A204.1 (cell line): ENCODE results near the gene ANAPC15.
"Not testable (repeated sequence)": the region's sequence is repeated elsewhere in the genome, so short reads cannot be mapped to it uniquely, and the experiment has no call there.

Experiments used
- FAIRE-seq: peaks from 2 replicates; lab custom pipeline; 2012; peaks lifted over from hg19 to GRCh38; lab: Jason Lieb, UNC

The ANAPC15 gene

GRCh38 chr11:72112143-72112977 lies at the start of gene ANAPC15:
Gene ANAPC15 (minus strand): TSS chr11:72112695. CDS start chr11:72111276, 1,419 bp downstream.
- FAIRE-seq: peak; percentile 99

GRCh38 chr11:72160319-72160718 lies 47.8 kb upstream of the ANAPC15 start:
- FAIRE-seq: no peak

- no peak for FAIRE-seq
Observed at GRCh38 chr11:72157131-72157530, 44.6 kb upstream of the ANAPC15 start.

- no peak for FAIRE-seq
Observed at GRCh38 chr11:72155751-72156150, 43.3 kb upstream of the ANAPC15 start.

GRCh38 chr11:72154816-72155215 lies 42.3 kb upstream of the ANAPC15 start:
- no peak for FAIRE-seq

- not testable (repeated sequence) for FAIRE-seq
Observed at GRCh38 chr11:72153874-72154273, 41.4 kb upstream of the ANAPC15 start.

- no peak for FAIRE-seq
Observed at GRCh38 chr11:72150882-72151281, 38.4 kb upstream of the ANAPC15 start.

- no peak for FAIRE-seq
Observed at GRCh38 chr11:72146625-72147024, 34.1 kb upstream of the ANAPC15 start.

- no peak for FAIRE-seq
Observed at GRCh38 chr11:72144807-72145565, 32.5 kb upstream of the ANAPC15 start.

GRCh38 chr11:72142543-72142942 lies 30.0 kb upstream of the ANAPC15 start:
- FAIRE-seq: not testable (repeated sequence)

- FAIRE-seq: not testable (repeated sequence)
Observed at GRCh38 chr11:72142086-72142485, 29.6 kb upstream of the ANAPC15 start.

- no peak for FAIRE-seq
Observed at GRCh38 chr11:72141066-72141465, 28.6 kb upstream of the ANAPC15 start.

- FAIRE-seq: no peak
Observed at GRCh38 chr11:72140661-72141060, 28.2 kb upstream of the ANAPC15 start.

GRCh38 chr11:72139500-72139899 lies 27.0 kb upstream of the ANAPC15 start:
- FAIRE-seq: no peak

- FAIRE-seq: no peak
Observed at GRCh38 chr11:72138821-72139390, 26.4 kb upstream of the ANAPC15 start.

GRCh38 chr11:72136684-72137262 lies 24.3 kb upstream of the ANAPC15 start:
- no peak for FAIRE-seq

- FAIRE-seq: no peak
Observed at GRCh38 chr11:72135891-72136683, 23.6 kb upstream of the ANAPC15 start.

- not testable (repeated sequence) for FAIRE-seq
Observed at GRCh38 chr11:72135473-72135872, 23.0 kb upstream of the ANAPC15 start, which contains the start of gene FOLR3. Gene FOLR3 (plus strand): TSS chr11:72135725. CDS start chr11:72135953, 228 bp downstream.

- no peak for FAIRE-seq
Observed at GRCh38 chr11:72132646-72133045, 20.2 kb upstream of the ANAPC15 start.

GRCh38 chr11:72129381-72129780 lies 16.9 kb upstream of the ANAPC15 start:
- no peak for FAIRE-seq

- FAIRE-seq: no peak
Observed at GRCh38 chr11:72127923-72128322, 15.4 kb upstream of the ANAPC15 start.

- FAIRE-seq: no peak
Observed at GRCh38 chr11:72125956-72126355, 13.5 kb upstream of the ANAPC15 start.
